Measurements from ENCODE around the gene ACSS1.

DNA sequence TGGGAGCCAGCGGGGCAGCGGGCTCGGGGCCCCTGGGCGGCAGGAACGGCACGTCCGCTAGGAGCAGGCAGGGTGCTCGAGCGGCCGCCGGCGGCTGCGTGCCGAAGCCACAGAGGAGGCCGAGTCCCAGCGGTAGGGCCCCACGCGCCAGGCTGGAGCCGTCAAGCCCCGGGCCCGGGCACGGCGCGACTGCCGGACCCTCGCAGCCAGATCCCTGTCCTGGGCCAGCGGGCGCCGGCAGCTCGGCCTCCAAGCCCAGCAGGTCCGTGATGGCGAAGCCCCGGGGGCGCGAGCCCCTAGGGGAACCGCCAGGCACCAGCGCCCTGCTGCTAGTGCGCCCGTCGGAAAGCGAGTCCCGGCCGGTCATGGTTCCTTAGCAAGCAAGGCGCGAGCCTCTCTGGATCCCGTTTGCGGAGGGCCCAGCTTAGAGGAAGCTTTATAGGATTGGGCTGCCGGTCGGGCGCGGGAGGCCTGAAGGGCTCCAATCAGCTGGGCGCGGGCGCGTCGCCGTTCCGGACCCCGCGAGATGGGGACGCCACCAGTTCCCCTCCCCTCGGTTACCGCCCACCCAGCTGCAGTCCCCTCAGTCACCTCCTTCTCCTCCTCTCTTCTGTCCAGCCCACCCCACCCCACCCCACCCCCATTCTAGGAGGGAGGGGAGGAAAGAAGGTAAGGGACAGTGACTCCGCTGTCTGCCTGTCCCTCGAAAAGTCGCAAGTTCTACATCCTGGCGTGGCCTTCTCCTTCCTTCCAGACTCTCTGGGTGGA lies 24.0 kb upstream of the ACSS1 start, which contains the start of gene VSX1:
- TF ChIP-seq, protein P1, sequence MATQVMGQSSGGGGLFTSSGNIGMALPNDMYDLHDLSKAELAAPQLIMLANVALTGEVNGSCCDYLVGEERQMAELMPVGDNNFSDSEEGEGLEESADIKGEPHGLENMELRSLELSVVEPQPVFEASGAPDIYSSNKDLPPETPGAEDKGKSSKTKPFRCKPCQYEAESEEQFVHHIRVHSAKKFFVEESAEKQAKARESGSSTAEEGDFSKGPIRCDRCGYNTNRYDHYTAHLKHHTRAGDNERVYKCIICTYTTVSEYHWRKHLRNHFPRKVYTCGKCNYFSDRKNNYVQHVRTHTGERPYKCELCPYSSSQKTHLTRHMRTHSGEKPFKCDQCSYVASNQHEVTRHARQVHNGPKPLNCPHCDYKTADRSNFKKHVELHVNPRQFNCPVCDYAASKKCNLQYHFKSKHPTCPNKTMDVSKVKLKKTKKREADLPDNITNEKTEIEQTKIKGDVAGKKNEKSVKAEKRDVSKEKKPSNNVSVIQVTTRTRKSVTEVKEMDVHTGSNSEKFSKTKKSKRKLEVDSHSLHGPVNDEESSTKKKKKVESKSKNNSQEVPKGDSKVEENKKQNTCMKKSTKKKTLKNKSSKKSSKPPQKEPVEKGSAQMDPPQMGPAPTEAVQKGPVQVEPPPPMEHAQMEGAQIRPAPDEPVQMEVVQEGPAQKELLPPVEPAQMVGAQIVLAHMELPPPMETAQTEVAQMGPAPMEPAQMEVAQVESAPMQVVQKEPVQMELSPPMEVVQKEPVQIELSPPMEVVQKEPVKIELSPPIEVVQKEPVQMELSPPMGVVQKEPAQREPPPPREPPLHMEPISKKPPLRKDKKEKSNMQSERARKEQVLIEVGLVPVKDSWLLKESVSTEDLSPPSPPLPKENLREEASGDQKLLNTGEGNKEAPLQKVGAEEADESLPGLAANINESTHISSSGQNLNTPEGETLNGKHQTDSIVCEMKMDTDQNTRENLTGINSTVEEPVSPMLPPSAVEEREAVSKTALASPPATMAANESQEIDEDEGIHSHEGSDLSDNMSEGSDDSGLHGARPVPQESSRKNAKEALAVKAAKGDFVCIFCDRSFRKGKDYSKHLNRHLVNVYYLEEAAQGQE (IDR thresholded peaks at IDR 0.05; ENCODE audit: insufficient read depth in 1 of 2, low read depth in 2 of 2, low read length in 2 of 2) = no peak
- TF ChIP-seq POLR2AphosphoS5 (IDR thresholded peaks at IDR 0.05; ENCODE audit: low read depth, low read length) (no peak), SIN3A (IDR thresholded peaks at IDR 0.05; ENCODE audit: borderline replicate concordance, insufficient read depth, low read length) (no peak), FOXP2 (optimal IDR thresholded peaks at IDR 0.05; ENCODE audit: borderline replicate concordance, extremely low read depth, extremely low read length, insufficient read depth) (no peak), TAF1 (IDR thresholded peaks at IDR 0.05; ENCODE audit: borderline replicate concordance, insufficient read depth, low read length) (no peak)

Data from PFSK-1 (cell line).